CD4-positive, alpha-beta T cell treated with Interleukin-17A for 4 hours (primary cell): Measurements from ENCODE around the gene STEAP4.
"Not testable (repeated sequence)": the region's sequence is repeated elsewhere in the genome, so short reads cannot be mapped to it uniquely, and the experiment has no call there.

Experiments
- DNase-seq: peaks from one replicate; pipeline ENCODE4 v3.0.0-alpha.2; 2020; ENCODE audit warnings: mixed read lengths

The STEAP4 gene

DNA sequence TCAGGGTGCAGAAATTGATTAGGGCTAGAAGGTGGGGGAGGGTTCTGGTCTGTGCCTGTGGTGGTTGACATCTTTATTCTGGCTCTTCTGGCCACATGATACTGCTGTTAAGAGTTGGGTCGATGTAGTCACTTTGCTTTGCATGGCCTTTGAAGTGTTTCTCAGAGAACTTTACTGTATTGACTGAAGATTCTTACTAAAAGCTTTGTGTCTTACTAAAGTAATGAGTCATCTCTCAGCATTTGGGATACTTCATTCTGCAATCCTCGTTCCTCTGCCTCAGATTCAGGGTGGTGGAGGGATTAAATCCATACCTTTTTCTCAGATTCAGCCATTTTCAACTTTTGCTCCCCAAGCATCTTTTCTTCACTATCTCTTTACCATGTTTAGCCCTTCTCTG lies 38.6 kb downstream of the STEAP4 start:
- no peak for DNase-seq

DNA sequence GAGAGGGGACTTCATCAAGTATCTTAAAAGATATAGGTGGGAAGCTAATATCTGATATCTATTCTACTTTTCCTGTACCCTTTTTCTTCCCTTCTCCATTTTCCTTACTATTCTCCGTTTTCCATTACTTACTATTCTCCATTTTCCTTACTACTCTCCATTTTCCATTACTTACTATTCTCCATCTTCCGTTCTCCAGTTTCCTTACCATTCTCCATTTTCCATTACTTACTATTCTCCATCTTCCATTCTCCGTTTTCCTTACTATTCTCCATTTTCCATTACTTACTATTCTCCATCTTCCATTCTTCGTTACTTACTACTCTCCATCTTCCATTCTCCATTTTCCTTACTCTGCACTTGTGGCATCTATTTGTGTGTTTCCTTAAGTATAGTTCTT lies 39.3 kb downstream of the STEAP4 start:
- DNase-seq = no peak

DNA sequence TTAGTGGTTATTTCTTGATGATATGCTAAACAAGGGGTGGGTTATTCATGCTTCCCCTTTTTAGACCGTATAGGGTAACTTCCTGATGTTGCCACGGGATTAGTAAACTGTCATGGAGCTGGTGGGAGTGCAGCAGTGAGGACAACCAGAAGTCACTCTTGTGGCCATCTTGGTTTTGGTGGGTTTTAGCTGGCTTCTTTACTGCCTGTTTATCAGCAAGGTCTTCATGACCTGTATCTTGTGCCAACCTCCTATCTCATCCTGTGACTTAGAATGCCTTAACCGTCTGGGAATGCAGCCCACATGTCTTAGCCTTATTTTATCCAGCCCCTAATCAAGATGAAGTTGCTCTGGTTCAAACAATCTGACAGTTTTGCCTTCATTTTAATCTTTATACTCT lies 41.7 kb downstream of the STEAP4 start:
- DNase-seq = not testable (repeated sequence)

DNA sequence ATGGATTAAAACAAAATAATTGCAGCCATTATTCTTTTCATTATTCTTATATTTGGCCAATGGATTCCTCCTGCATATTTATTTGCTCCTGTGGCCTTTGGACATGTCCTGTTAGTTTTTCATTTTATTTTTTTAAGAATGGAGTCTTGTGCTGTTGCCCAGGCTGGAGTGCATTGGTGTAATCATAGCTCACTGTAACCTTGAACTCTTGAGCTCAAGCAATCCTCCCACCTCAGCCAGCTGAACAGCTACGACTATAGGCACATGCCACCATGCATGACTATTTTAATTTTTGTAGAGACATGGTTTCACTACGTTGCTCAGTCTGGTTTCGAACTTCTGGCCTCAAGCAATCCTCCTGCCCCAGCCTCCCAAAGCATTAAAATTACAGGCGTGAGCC lies 44.1 kb downstream of the STEAP4 start:
- no peak for DNase-seq

DNA sequence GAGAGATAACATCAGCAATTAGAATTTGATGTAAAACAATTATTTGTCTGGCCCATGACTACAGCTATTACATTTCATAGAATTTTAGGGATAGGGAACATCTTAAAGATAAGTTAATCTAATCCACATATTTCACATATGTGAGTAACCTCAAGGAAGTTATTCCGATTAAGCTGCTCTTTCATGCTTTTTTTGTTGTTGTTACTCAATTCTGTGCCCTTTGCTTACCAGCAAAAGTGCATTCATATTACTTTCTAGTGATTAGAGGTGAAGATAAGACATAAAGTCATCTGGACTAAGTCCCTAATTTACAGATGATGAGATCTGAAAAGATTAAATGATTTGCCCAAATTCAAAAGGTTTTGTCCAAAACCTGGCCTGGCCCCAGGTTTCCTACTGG lies 46.0 kb downstream of the STEAP4 start:
- DNase-seq = no peak

DNA sequence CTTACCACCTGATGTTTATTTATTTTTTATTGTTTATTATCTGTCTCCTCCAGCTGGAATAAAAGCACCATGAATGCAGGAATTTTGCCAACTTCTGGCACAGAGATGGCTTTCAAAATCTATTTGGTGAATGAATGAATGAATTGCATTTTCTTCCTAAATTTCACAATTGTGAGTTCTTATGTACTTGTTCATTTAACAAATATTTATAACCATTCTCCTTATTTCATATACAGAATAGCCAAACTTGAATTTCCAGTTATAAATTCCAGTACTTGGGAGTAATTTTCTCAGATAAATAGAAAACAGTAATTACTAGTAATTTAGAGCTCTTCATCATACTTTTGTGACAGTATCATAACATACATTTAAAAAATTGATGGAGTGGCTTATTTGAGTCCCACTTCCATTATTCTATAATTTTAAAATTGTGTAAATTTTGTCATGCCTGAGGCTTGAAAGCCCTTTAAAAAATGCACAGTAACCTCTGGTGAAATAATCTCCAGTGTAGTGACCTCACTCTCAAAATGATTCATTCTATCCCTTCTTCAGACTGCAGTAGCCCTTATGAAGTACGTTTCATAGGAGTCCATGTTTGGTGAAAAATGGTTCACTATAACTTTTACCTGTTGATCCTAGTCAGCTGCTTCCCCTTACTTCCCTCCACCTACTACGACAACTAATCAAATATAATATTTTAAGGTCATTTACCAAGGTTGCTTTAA lies 46.9 kb downstream of the STEAP4 start:
- DNase-seq = no peak

DNA sequence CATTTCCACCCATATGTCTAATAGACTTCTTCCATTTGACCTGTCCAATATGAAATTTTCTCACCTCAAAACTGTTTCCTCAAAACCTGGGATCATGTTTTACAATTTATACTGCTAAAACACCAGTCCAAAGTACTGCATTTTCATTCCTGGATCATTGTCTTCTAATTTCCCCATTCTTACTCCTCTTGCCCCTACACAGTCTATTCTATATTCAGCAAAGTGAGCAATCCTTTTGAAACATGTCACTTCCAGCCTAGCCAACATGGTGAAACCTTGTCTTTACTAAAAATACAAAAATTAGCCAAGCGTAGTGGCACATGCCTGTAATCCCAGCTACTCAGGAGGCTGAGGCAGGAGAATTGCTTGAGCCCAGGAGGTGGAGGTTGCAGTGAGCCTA lies 48.4 kb downstream of the STEAP4 start:
- not testable (repeated sequence) for DNase-seq

DNA sequence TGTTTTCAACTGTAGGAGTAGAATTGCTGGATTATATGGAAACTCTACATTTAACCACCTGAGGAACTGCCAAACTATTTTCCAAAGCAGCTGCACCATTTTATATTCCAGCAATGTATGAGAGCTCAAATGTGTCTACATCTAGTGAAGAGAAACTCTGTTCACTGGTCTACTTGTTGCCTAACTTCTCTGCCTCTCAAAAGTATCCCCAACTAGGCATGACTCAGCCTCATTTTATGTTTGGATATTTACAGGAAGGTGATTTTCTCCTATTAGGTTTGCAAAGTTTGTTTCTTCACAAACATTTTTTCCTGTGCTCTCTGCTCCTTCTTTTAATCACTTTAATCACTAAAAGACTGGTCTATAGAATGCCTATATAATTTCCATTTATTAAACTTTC lies 49.8 kb downstream of the STEAP4 start:
- no peak for DNase-seq

DNA sequence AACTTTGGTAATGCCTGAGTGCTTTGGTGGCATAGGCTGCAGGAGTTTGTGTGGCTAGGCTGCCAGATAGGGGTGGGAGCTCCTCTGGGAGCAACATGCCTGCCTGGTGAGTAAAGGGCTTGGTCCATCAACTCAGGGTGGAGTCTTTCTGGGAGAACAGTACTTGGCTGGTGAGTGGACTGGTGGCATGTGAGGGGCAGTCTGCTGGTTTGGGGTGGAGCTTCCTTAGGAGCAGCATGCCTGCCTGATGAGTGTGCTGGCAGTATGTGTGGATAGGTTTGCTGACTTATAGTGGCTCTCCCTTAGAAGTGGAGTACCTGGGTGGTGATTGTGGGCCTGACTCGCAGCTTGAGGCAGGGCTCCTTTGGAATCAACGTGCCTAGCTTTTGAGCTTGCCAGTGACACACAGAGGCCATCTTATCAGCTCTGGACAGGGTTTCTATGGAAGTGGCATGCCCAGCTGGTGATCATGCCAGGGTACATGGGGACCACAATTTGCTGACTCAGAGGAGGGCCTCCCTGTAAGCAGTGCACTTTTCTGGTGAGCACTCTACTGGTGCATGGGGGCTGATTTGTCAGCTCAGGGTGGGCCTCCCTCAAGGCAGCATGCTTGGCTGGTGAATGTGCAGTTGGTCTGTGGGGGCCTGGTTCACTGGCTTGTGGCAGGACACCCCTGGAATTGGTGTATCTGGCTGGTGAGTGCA lies 51.8 kb downstream of the STEAP4 start:
- no peak for DNase-seq

DNA sequence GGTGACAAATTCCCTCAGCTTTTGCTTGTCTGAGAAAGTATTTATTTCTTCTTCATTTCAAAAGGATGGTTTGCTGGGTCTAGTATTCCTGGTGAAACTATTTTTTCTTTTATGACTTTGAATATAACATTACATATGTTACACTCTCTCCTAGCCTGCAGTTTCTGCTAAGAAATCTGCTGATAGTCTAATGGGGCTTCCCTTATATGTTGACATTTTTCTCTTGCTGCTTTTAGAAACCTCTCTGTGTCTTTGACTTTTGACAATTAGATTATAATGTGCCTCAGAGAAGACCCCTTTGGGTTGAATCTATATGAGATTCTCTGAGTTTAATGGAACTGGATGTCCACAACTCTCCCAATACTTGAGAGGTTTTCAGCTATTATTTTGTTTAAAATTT lies 53.1 kb downstream of the STEAP4 start:
- no peak for DNase-seq

DNA sequence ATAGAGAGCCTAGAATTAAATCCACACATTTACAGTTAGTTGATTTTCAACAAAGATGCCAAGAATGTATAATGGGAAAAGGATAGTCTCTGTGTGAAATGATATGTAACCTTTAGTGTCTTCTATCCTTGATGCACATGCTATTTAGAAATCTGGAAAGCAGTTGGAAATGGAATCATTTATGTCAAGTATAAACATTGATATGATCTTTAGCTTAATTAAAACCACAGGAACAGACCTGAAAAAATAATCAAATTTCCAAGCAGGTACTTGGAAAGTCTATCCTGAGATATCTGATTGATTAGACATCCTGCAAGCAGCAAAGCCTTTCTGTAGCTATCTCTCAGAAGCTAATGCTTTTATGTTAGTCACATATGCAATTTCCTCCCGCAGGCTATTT lies 62.4 kb downstream of the STEAP4 start:
- DNase-seq = no peak

DNA sequence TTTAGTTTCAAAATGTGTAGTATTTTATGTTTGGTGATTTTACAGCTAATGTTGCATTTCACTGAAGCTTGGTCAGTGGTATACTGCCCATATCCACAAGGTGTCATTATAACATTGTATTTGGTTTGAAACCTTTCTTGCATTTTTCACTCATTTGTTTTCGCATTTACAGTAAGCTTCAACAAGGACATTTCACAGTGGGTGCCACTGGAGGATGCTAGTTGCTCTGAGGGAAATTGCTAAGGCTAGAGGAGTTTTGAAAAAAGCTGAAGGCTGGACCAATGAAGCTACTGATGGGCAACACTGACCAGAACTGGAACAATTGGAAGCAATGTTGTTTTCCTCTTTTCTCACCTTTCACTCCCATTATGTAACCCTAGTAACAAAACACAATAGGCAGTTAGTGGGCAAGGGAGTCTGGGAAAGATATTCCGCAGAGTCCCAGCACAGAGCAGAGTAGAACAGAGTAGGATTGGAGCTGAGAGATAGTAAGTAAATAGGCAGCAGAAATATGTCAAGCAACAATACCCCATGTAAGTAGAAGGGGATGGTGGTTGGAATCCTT lies 63.3 kb downstream of the STEAP4 start:
- no peak for DNase-seq

DNA sequence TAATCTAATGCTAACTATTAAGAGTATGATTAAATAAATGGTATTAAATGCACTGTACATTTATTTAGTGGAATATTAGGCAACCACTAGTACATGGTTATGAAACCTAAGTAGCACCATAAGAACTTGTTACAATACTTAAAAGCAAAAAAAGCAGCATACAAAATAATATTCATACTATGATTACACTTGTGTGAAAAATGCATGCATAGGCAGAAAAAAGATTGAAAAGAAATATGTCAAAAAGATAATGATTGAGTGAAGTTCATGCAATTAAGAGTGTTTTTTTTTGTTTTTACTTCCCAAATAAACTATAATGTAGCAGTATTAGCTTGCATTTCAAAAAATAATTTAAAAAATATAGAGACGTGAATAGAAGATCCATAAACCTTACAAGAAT lies 66.8 kb downstream of the STEAP4 start:
- DNase-seq = no peak

DNA sequence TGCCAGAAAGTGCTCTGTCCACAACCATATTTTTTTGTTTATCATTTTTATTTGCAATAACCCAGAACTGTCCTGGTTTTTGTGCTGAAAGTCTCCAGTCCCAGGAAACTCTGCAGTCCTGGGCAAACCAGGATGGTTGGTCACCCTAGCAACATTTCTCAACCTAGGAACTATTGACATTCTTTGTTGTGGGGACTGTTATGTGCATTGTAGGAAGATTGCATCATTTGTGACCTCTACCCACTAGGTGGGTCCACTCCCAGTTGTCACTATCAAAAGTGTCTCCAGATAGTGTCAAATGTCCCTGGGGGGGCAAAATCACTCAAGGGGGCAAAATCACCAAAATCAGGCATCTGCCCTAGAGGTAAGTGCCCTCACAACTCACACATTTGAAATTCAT lies 72.9 kb downstream of the STEAP4 start:
- no peak for DNase-seq

DNA sequence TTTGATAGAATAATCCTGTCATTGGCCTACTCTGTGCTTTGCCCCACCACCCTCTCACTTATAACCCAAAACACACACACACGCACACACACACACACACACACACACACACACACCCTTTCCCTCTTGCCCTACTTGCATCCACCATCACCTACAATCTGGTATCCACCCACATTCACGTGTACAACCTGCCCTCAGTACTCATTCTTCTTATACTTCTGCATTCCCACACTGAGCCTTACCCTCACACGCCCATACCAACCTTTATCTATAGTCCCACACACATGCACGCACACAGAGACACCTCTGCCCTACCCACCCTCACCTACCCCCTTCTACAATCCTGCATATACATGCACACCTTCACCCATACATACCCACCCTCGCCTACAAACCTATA lies 76.0 kb downstream of the STEAP4 start:
- no peak for DNase-seq

DNA sequence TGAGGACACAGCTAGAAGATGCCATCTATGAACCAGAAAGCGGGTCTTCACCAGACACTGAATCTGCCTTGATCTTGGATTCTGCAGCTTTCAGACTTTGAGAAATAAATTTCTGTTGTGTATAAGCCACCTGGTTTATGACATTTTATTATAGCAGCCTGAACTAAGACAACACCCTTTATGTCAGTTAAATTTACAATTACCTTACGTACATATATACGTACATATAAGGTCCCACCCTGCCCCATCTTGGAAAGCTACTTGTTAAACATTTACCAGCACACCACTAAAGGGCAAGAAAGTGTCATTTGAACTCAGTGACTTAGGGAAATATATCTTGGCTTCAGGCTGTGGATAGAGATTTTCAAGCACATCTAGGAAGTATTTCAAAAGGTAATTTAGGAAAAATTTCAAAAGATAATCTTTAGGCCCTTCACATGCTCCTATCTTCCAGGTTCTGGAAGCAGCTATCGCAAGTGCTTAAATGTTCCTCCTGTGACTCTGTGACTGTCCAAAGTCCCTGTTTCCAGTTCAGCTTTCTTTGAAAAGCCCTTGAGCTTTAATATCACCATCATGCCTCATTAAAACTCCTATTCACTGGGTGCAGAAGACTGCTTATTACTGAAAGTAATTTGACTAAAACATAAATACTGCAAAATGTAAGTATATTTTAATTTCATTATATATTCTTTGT lies 77.2 kb downstream of the STEAP4 start:
- no peak for DNase-seq

DNA sequence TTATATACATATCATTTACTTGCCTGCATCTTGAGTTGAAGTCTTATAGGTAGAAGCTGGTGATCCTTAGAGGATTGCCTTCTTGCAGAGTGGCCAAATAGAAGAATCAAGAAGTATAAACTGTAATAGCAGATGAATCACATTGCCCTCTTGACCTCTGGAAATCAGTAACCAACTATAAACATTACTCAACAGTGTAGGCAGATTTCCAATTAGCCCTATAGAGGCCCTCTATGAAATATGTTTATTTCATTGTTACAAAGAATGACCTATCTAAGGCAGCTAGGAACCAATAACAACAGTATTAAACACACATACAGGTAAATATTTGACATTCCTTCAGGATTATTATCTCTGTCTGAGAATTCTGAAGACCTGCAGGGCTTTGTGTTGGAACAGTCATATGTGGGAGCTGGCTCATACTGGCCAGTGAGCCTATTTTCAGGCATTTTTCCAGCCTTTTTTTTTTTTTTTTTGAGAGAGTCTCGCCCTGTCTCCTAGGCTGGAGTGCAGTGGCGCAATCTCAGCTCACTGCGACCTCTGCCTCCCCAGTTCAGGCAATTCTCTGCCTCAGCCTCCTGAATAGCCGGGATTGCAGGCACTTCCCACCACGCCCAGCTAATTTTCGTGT lies 79.7 kb downstream of the STEAP4 start:
- DNase-seq = no peak

DNA sequence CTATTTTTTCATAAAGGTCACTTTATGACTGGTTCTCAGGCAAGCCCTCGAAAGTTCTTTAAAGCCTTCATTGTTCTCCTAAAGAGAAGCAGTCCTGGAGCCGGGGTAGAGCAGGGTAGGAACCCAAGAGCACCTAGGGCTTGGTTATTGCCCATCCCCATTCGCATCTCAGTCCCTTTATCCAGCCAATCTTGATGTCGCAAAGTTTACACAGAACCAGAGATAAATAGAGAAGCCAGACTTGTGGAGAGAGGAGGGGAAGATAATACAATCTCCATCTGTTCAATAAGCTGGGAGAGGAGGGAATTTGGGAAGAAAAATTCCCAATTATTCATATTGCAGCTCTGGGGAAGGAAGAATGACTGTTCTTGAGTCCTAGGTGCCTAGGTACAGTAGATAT lies 80.5 kb downstream of the STEAP4 start:
- no peak for DNase-seq

DNA sequence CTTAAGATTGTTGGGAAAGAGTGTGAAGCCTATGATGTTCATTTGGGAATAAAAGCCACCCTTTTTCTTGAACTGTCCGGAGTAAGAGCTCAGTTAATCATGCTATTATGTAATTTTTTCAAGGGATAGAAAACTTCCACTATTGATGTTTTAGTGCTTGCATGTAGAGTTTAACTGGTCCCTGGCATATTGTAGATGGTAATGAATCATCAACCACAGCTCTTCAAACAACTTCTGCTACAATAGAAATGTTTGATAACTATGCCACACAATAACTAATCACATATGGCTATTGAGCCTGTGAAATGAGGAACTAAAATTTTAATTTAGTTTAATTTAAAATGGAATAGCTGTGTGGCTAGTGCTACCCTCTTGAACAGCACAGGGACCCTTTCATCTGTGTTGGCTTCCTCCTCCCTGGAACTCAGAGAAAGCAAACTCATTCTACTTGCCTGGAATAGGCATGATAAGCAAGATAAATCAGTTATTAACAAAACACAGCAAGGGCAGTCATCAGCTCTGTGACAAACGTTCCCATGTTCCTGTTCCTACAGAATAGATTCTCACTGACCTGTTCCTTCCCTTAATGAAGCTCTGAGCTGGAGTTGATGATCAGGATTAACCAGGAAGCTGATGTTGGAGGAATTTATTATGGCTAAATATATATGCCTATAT lies 82.0 kb downstream of the STEAP4 start:
- no peak for DNase-seq

DNA sequence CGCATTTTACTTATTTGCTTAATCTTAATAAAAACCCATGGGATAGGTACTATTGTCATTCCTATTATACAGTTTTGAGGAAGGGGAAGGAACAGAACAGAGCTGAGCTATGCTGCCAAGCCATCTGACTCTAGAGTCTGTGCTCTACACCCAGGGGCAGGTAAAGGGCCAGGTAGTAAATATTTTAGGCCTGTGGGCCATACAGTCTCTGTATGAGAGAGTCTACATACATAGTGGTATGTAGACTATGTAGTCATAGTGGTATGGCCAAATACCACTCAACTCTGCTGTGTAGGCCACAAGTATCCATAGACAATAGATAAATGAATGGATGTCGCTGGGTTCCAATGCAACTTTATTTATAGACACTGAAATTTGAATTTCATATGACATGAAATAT lies 83.4 kb downstream of the STEAP4 start:
- DNase-seq = no peak
